IMR-90 (cell line): ENCODE data around the gene YIPF1. TPM values are rescaled to one million over a fixed set of nuclear protein-coding genes. Genes with fewer than 3 reads are reported as not detected.

ENCODE experiments used
- ATAC-seq: fragments of 200-7000 bp; cut with Tn5 transposase; 2 replicates; pipeline ENCODE4 v1.9.1; 2020; ENCODE audit warnings: low read depth, mild to moderate bottlenecking, moderate library complexity
- BruUV-seq: library from RNA; stranded (reverse); fragments of 400-500 nt; replicated peaks from 2 replicates; lab custom pipeline; 2021; lab: Mats Ljungman, UMichigan
- CTCF ChIA-PET: fragments of 300-600 bp; formaldehyde crosslinking; extraction: SDS; loops from one replicate; lab custom pipeline; 2021; ENCODE audit warnings: antibody characterized with exemption; lab: Yijun Ruan, JAX
- POLR2A ChIA-PET: fragments of 300-600 bp; sonication (Branson Sonifier 250); formaldehyde crosslinking; loops from one replicate; lab custom pipeline; 2022; ENCODE audit warnings: antibody characterized with exemption; ENCODE audit not compliant: unreplicated experiment; lab: Charles Lee
- DNase-seq: peaks from one replicate; pipeline ENCODE4 v3.0.0; 2013
- H2AFZ ChIP-seq: replicated peaks from 2 replicates; pipeline ENCODE3; 2013; ENCODE audit warnings: low read length, mild to moderate bottlenecking; ENCODE audit not compliant: poor library complexity
- H2AK5ac ChIP-seq: 2 replicates; pipeline ENCODE4 v1.6.1; 2013; ENCODE audit warnings: low read depth, low read length, inconsistent platforms
- H2AK9ac ChIP-seq: replicated peaks from 2 replicates; pipeline ENCODE3; 2013; ENCODE audit warnings: mild to moderate bottlenecking, low read depth, low read length, moderate library complexity; ENCODE audit not compliant: poor library complexity
- H2BK120ac ChIP-seq: 2 replicates; pipeline ENCODE4 v1.6.1; 2013; ENCODE audit warnings: low read depth, low read length, inconsistent platforms
- H2BK15ac ChIP-seq: 3 replicates; pipeline ENCODE4 v1.6.1; 2013; ENCODE audit warnings: low read depth, low read length, inconsistent platforms
- H2BK20ac ChIP-seq: 2 replicates; pipeline ENCODE4 v1.6.1; 2013; ENCODE audit warnings: low read depth, mild to moderate bottlenecking, inconsistent platforms, low read length, moderate library complexity
- H2BK5ac ChIP-seq: 2 replicates; pipeline ENCODE4 v1.6.1; 2013; ENCODE audit warnings: mild to moderate bottlenecking, low read depth, low read length, inconsistent platforms; ENCODE audit not compliant: poor library complexity, severe bottlenecking
- H3K14ac ChIP-seq: replicated peaks from 2 replicates; pipeline ENCODE4 v1.6.1; 2013; ENCODE audit warnings: low read depth, low read length, inconsistent platforms
- H3K18ac ChIP-seq: 2 replicates; pipeline ENCODE4 v1.6.1; 2013; ENCODE audit warnings: low read depth, low read length, control low read depth
- H3K23ac ChIP-seq: 2 replicates; pipeline ENCODE4 v1.6.1; 2013; ENCODE audit warnings: low read depth, low read length, inconsistent platforms
- H3K27ac ChIP-seq: 2 replicates; pipeline ENCODE4 v1.5.1; 2013; ENCODE audit warnings: mild to moderate bottlenecking, control low read depth, low read length; ENCODE audit not compliant: insufficient read depth
- H3K27me3 ChIP-seq: 2 replicates; pipeline ENCODE4 v1.6.1; 2013; ENCODE audit warnings: low read length; ENCODE audit not compliant: control insufficient read depth, insufficient read depth
- H3K36me3 ChIP-seq: 2 replicates; pipeline ENCODE4 v1.6.1; 2013; ENCODE audit warnings: low read length, mixed read lengths; ENCODE audit not compliant: control insufficient read depth, insufficient read depth
- H3K4ac ChIP-seq: 2 replicates; pipeline ENCODE4 v1.6.1; 2013; ENCODE audit warnings: low read depth, low read length, inconsistent platforms
- H3K4me1 ChIP-seq: 2 replicates; pipeline ENCODE4 v1.6.1; 2013; ENCODE audit warnings: low read length, mixed read lengths; ENCODE audit not compliant: control insufficient read depth, insufficient read depth
- H3K4me2 ChIP-seq: 2 replicates; pipeline ENCODE4 v1.6.1; 2013; ENCODE audit warnings: low read depth, mild to moderate bottlenecking, control low read depth, low read length, moderate library complexity
- H3K4me3 ChIP-seq: 2 replicates; pipeline ENCODE4 v1.5.1; 2013; ENCODE audit warnings: low read depth, mild to moderate bottlenecking, control low read depth, low read length, moderate library complexity; ENCODE audit not compliant: insufficient read depth
- H3K56ac ChIP-seq: 2 replicates; pipeline ENCODE4 v1.6.1; 2013; ENCODE audit warnings: low read length, inconsistent platforms; ENCODE audit not compliant: insufficient read depth; ENCODE audit errors: extremely low read depth
- H3K79me1 ChIP-seq, 2 experiments: 2 replicates each; pipeline ENCODE4 v1.6.1; 2013; ENCODE audit warnings: low read length in 2 of 2, inconsistent platforms in 1 of 2, low read depth in 1 of 2
- H3K9ac ChIP-seq: 2 replicates; pipeline ENCODE4 v1.6.1; 2013; ENCODE audit warnings: low read depth, low read length, control low read depth
- H3K9me1 ChIP-seq: 2 replicates; pipeline ENCODE4 v1.6.1; 2013; ENCODE audit warnings: low read length, inconsistent platforms; ENCODE audit not compliant: insufficient read depth
- H3K9me3 ChIP-seq: 2 replicates; pipeline ENCODE4 v1.6.1; 2013; ENCODE audit warnings: low read length; ENCODE audit not compliant: control insufficient read depth, insufficient read depth
- H4K20me1 ChIP-seq: 2 replicates; pipeline ENCODE4 v1.6.1; 2013; ENCODE audit warnings: low read length, inconsistent platforms; ENCODE audit not compliant: insufficient read depth
- H4K5ac ChIP-seq: 2 replicates; pipeline ENCODE4 v1.6.1; 2013; ENCODE audit warnings: mild to moderate bottlenecking, low read depth, low read length, control low read depth
- H4K8ac ChIP-seq, 2 experiments: 2 replicates each; pipeline ENCODE4 v1.6.1; 2013; ENCODE audit warnings: low read depth in 2 of 2, low read length in 2 of 2, control low read depth in 1 of 2, inconsistent platforms in 1 of 2
- H4K91ac ChIP-seq: 2 replicates; pipeline ENCODE4 v1.6.1; 2013; ENCODE audit warnings: low read depth, low read length, inconsistent platforms; ENCODE audit not compliant: insufficient read depth
- CHD1 ChIP-seq: IDR thresholded peaks from 2 replicates; pipeline ENCODE4 v1.6.1; 2012; ENCODE audit warnings: low read depth, low read length, improper control_type of control experiment
- FOS ChIP-seq: fragments of 150-350 bp; IDR thresholded peaks from 2 replicates; pipeline ENCODE4 v1.6.1; 2016; ENCODE audit warnings: low read depth, low read length
- MAZ ChIP-seq: IDR thresholded peaks from 2 replicates; pipeline ENCODE4 v1.6.1; 2012; ENCODE audit warnings: low read depth, mild to moderate bottlenecking, low read length, improper control_type of control experiment, moderate library complexity, borderline replicate concordance
- POLR2A ChIP-seq: IDR thresholded peaks from 2 replicates; pipeline ENCODE4 v1.6.1; 2012; ENCODE audit warnings: mild to moderate bottlenecking, low read depth, low read length
- RCOR1 ChIP-seq: IDR thresholded peaks from 2 replicates; pipeline ENCODE4 v1.6.1; 2012; ENCODE audit warnings: mild to moderate bottlenecking, low read length, improper control_type of control experiment; ENCODE audit not compliant: insufficient replicate concordance
- RFX5 ChIP-seq: IDR thresholded peaks from 2 replicates; pipeline ENCODE4 v1.8.0; 2012; ENCODE audit warnings: low read depth, mild to moderate bottlenecking, low read length, moderate library complexity
- SMC3 ChIP-seq: fragments of 150-350 bp; IDR thresholded peaks from 2 replicates; pipeline ENCODE4 v1.6.1; 2016; ENCODE audit warnings: low read depth, mild to moderate bottlenecking, antibody characterized with exemption, low read length, moderate library complexity
- WGBS, 2 experiments: methylation state at CpG; one replicate each; pipeline versions ENCODE4 v1.1.5 to v1.1.7; 2013; ENCODE audit warnings: missing lambda C conversion rate in 2 of 2; ENCODE audit not compliant: insufficient read length in 1 of 2; ENCODE audit errors: extremely low coverage in 2 of 2; 5-methylcytosine and 5-hydroxymethylcytosine counted together
- dilution Hi-C: fragments of 300-500 bp; cut with HindIII; formaldehyde crosslinking; loops from one replicate; pipeline ENCODE4 v1.14.3; 2018; ENCODE audit warnings: low sequenced_read_pairs; ENCODE audit not compliant: unreplicated experiment
- in situ Hi-C: fragments of 300-500 bp; cut with MboI; formaldehyde crosslinking; loops from 3 replicates; pipeline ENCODE4 v1.14.3; 2019; ENCODE audit warnings: low sequenced_read_pairs, inconsistent platforms, mixed read lengths
- intact Hi-C: fragments of 100-400 bp; cut with micrococcal nuclease; formaldehyde crosslinking; loops from 2 replicates; pipeline ENCODE4 v1.10.0; 2022
- polyA plus RNA-seq, 3 experiments: library from polyadenylated mRNA; depleted of rRNA; stranded (reverse); fragments of >200 nt; gene quantifications; 2 replicates each; pipeline ENCODE4 v1.2.3, GENCODE V29; 2012; ENCODE audit warnings: low replicate concordance in 1 of 3
- total RNA-seq: library from RNA; depleted of rRNA; stranded (reverse); fragments of >200 nt; gene quantifications from 2 replicates; pipeline ENCODE4 v1.2.3, GENCODE V29; 2012
- TF ChIP-seq, protein P1 (sequence below): fragments of 150-350 bp; IDR thresholded peaks from 2 replicates; pipeline ENCODE4 v1.6.1; 2016; ENCODE audit warnings: low read depth, mild to moderate bottlenecking, low read length, moderate library complexity, borderline replicate concordance
- TF ChIP-seq, protein P2 (sequence below): fragments of 150-350 bp; IDR thresholded peaks from 2 replicates; pipeline ENCODE4 v1.6.1; 2017; ENCODE audit warnings: mild to moderate bottlenecking, antibody characterized with exemption, low read length, low read depth
- TF ChIP-seq, protein P3 (sequence below): conservative IDR thresholded peaks from 2 replicates; pipeline ENCODE4 v1.5.1; 2012; ENCODE audit warnings: mild to moderate bottlenecking, low read depth, low read length, improper control_type of control experiment

The YIPF1 gene
- total and polyA plus RNA-seq, 2 of the 4 experiments (the other 2 are of a cell fraction) = 23.7 to 35.3 TPM

DNA sequence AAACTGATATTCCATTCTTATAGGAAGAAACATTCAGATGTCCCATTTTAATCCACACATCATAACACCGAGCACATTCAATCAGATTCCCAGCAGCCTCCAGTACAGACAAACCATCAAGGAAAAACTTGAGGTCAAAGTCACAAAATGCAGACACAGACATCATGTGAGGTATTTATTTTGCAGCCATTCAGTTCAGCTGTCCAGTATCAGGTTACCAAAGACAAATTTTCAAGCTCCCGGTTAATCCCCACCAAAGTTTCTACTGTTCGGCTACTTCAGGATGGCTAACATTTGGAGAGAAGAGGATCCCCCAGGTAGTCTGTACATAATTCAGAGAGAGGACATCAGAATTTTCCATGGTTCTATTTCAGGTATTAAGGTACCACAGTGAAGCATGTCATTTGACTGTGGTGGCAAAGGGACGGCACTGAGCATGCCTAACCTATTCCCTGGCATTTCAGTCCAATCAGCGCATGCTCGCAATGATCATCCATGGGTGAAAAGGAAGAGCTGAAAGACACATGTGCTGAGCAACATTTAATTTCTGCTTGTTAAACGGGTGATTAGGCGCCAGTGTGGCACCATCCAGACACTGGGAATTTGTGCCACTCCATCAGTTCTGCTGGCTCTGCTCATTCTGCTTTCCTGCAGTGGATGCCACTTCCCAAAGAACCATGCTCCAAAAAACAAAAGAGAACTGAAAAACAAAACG, 37.9 kb downstream of the YIPF1 start:
- POLR2A ChIA-PET = no interaction called here
- H3K18ac ChIP-seq = no peak overlapping the region
- H4K5ac ChIP-seq = no peak overlapping the region
- BruUV-seq = TSS peak; percentile 31
- H3K79me1 ChIP-seq = no peaks in the 10 kb centered on the region
- H4K91ac ChIP-seq = no peak overlapping the region
- H3K27ac ChIP-seq = no peak overlapping the region
- TF ChIP-seq RCOR1 (no peak), CHD1 (no peak), SMC3 (no peak), MAZ (no peak), RFX5 (no peak), POLR2A (no peak), FOS (no peak)
- TF ChIP-seq, protein P1, sequence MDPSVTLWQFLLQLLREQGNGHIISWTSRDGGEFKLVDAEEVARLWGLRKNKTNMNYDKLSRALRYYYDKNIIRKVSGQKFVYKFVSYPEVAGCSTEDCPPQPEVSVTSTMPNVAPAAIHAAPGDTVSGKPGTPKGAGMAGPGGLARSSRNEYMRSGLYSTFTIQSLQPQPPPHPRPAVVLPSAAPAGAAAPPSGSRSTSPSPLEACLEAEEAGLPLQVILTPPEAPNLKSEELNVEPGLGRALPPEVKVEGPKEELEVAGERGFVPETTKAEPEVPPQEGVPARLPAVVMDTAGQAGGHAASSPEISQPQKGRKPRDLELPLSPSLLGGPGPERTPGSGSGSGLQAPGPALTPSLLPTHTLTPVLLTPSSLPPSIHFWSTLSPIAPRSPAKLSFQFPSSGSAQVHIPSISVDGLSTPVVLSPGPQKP = no peak
- TF ChIP-seq, protein P2, sequence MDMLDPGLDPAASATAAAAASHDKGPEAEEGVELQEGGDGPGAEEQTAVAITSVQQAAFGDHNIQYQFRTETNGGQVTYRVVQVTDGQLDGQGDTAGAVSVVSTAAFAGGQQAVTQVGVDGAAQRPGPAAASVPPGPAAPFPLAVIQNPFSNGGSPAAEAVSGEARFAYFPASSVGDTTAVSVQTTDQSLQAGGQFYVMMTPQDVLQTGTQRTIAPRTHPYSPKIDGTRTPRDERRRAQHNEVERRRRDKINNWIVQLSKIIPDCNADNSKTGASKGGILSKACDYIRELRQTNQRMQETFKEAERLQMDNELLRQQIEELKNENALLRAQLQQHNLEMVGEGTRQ = no peak
- TF ChIP-seq, protein P3, sequence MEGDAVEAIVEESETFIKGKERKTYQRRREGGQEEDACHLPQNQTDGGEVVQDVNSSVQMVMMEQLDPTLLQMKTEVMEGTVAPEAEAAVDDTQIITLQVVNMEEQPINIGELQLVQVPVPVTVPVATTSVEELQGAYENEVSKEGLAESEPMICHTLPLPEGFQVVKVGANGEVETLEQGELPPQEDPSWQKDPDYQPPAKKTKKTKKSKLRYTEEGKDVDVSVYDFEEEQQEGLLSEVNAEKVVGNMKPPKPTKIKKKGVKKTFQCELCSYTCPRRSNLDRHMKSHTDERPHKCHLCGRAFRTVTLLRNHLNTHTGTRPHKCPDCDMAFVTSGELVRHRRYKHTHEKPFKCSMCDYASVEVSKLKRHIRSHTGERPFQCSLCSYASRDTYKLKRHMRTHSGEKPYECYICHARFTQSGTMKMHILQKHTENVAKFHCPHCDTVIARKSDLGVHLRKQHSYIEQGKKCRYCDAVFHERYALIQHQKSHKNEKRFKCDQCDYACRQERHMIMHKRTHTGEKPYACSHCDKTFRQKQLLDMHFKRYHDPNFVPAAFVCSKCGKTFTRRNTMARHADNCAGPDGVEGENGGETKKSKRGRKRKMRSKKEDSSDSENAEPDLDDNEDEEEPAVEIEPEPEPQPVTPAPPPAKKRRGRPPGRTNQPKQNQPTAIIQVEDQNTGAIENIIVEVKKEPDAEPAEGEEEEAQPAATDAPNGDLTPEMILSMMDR = no peak
- no peaks in the 10 kb centered on the region for H3K27me3 ChIP-seq
- no peaks in the 10 kb centered on the region for H4K20me1 ChIP-seq
- no peak overlapping the region for H2AFZ ChIP-seq
- peaks cover under 1% of the 10 kb centered on the region; the same call in 1 of the 2 replicates for H3K9me1 ChIP-seq
- CTCF ChIA-PET = interaction anchor here (0.6 kb wide), 1 partner anchor 9 kb away, joined by 4 read pairs; no protein-coding TSS in a partner anchor
- no peak overlapping the region for H2BK5ac ChIP-seq
- no peaks in the 10 kb centered on the region for H3K4me1 ChIP-seq
- no peak overlapping the region for H2BK20ac ChIP-seq
- no peak overlapping the region for H2BK15ac ChIP-seq
- no peak overlapping the region for H3K23ac ChIP-seq
- H3K14ac ChIP-seq = no peak overlapping the region
- WGBS, 2 experiments = 100% methylated on average over 4 of the region's 9 CpGs; no CpG with 5 or more reads in 1 of the 2 experiments
- H3K9ac ChIP-seq = no peak overlapping the region
- H2BK120ac ChIP-seq = no peak overlapping the region
- peaks cover 22% of the 10 kb centered on the region for H3K36me3 ChIP-seq
- no peak overlapping the region for H3K4me2 ChIP-seq
- in situ Hi-C loops = loop anchor here (25.0 kb wide), 4 partner anchors 211 to 936 kb away; partner anchors contain the start of genes CYB5RL, MRPL37, TCEANC2 and TMEM59
- H3K56ac ChIP-seq = no peak overlapping the region
- H4K8ac ChIP-seq = no peak overlapping the region
- ATAC-seq (no peak), DNase-seq (no peak)
- intact Hi-C loops = loop anchor here (10.0 kb wide), 1 partner anchor 963 kb away; no protein-coding TSS in a partner anchor
- H3K4me3 ChIP-seq = no peak overlapping the region
- no peak overlapping the region for H2AK9ac ChIP-seq
- H3K9me3 ChIP-seq = peaks cover 3% of the 10 kb centered on the region; the same call in 1 of the 2 replicates
- no peak overlapping the region for H2AK5ac ChIP-seq
- no peak overlapping the region for H3K4ac ChIP-seq
- dilution Hi-C loops = no loop called here
